Uterus (tissue), 2 donors: ENCODE results near the gene AKT1.

Source experiments
- POLR2A ChIP-seq, 2 donors: fragments of 450-650 bp; IDR thresholded peaks; one replicate each; pipeline ENCODE4 v1.6.1; 2016; ENCODE audit warnings: antibody characterized with exemption in 2 of 2, mild to moderate bottlenecking in 1 of 2, moderate library complexity in 1 of 2
- TF ChIP-seq, protein P1 (sequence below), 4 experiments: fragments of 200-600 bp in 2 of 4; fragments of 450-650 bp in 2 of 4; sonication (generic) in 2 of 4; IDR thresholded peaks; one replicate each; pipeline ENCODE4 v1.5.1; 2016 to 2019; ENCODE audit warnings: antibody characterized with exemption in 4 of 4, mild to moderate bottlenecking in 2 of 4, moderate library complexity in 1 of 4

DNA sequence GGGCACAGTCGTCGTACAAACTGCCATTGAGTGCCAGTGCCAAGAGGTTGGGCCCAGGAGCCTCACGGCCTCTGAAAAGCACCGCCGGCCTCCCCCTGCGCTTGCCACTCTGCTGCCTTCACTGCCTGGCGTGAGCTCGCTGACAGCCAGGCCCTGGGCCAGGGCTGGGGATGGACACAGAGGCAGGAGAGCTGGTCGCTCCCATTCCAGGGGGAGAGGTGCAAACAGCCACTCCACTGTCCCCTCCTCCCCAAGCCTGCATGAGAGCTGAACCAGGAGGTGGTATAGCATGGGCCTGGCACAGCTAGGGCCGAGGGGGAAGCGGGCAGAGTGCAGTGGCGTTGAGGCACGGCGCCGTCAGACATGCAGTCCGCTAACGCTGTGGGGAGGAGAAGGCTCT is 66.9 kb downstream of the AKT1 start:
- TF ChIP-seq, protein P1, sequence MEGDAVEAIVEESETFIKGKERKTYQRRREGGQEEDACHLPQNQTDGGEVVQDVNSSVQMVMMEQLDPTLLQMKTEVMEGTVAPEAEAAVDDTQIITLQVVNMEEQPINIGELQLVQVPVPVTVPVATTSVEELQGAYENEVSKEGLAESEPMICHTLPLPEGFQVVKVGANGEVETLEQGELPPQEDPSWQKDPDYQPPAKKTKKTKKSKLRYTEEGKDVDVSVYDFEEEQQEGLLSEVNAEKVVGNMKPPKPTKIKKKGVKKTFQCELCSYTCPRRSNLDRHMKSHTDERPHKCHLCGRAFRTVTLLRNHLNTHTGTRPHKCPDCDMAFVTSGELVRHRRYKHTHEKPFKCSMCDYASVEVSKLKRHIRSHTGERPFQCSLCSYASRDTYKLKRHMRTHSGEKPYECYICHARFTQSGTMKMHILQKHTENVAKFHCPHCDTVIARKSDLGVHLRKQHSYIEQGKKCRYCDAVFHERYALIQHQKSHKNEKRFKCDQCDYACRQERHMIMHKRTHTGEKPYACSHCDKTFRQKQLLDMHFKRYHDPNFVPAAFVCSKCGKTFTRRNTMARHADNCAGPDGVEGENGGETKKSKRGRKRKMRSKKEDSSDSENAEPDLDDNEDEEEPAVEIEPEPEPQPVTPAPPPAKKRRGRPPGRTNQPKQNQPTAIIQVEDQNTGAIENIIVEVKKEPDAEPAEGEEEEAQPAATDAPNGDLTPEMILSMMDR (IDR thresholded peaks at IDR 0.05): no peak
- TF ChIP-seq POLR2A (IDR thresholded peaks at IDR 0.05): no peak
